Neural progenitor cell (in vitro differentiated cells): ENCODE measurements around the gene RAB15.

Source experiments
- EZH2 ChIP-seq: fragments of 200-600 bp; sonication (generic); IDR thresholded peaks from 2 replicates; pipeline ENCODE4 v1.6.1; 2017; ENCODE audit warnings: antibody characterized with exemption, mild to moderate bottlenecking, moderate library complexity
- TF ChIP-seq, protein P1 (sequence below): fragments of 200-600 bp; sonication (generic); IDR thresholded peaks from 2 replicates; pipeline ENCODE4 v1.5.1; 2017; ENCODE audit warnings: antibody characterized with exemption, mild to moderate bottlenecking

DNA sequence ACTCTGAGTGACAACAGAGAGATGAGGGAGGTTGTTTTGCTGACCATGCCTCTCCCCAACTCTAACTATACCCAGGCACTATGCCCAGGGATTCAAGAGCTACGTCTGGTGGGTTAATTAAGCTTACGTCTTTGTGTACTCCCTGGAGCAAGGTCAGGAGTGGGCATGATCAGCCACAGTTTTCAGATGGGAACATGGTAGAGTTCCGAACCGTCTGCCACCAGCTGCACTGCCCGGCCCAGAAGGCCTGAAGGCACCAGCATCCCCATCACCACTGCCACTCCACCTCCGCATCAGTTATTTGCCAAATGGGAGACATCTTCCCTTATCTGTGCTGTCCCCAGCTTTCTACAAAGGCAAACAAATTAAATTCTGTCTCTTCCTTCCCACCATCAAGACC lies 18.5 kb downstream of the RAB15 start:
- TF ChIP-seq, protein P1, sequence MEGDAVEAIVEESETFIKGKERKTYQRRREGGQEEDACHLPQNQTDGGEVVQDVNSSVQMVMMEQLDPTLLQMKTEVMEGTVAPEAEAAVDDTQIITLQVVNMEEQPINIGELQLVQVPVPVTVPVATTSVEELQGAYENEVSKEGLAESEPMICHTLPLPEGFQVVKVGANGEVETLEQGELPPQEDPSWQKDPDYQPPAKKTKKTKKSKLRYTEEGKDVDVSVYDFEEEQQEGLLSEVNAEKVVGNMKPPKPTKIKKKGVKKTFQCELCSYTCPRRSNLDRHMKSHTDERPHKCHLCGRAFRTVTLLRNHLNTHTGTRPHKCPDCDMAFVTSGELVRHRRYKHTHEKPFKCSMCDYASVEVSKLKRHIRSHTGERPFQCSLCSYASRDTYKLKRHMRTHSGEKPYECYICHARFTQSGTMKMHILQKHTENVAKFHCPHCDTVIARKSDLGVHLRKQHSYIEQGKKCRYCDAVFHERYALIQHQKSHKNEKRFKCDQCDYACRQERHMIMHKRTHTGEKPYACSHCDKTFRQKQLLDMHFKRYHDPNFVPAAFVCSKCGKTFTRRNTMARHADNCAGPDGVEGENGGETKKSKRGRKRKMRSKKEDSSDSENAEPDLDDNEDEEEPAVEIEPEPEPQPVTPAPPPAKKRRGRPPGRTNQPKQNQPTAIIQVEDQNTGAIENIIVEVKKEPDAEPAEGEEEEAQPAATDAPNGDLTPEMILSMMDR, result no peak
- no peak for TF ChIP-seq EZH2
